ENCODE results near the gene HORMAD2.
"Not testable (repeated sequence)": the region's sequence is repeated elsewhere in the genome, so short reads cannot be mapped to it uniquely, and the experiment has no call there.

HORMAD2 gene

GRCh38 chr22:30057375-30057774, 22.9 kb upstream of the HORMAD2 start:
- DNase-seq = no peak

- DNase-seq = not testable (repeated sequence)
These were observed 20.8 kb upstream of the HORMAD2 start for GRCh38 chr22:30059346-30060020.

- not testable (repeated sequence) for DNase-seq
These were observed 19.2 kb upstream of the HORMAD2 start for GRCh38 chr22:30061094-30061493.

GRCh38 chr22:30062259-30062658, 18.0 kb upstream of the HORMAD2 start:
- no peak for DNase-seq

- no peak for DNase-seq
These were observed 17.3 kb upstream of the HORMAD2 start for GRCh38 chr22:30062950-30063349.

- DNase-seq = no peak
These were observed 16.1 kb upstream of the HORMAD2 start for GRCh38 chr22:30064172-30064571.

GRCh38 chr22:30073743-30074142, 6.5 kb upstream of the HORMAD2 start:
- DNase-seq = no peak

GRCh38 chr22:30074147-30074546, 6.1 kb upstream of the HORMAD2 start:
- no peak for DNase-seq

- DNase-seq = no peak
These were observed 5.3 kb upstream of the HORMAD2 start for GRCh38 chr22:30074994-30075393.

- DNase-seq = no peak
These were observed 2.9 kb upstream of the HORMAD2 start for GRCh38 chr22:30077279-30077880.

- no peak for DNase-seq
These were observed 1.6 kb upstream of the HORMAD2 start for GRCh38 chr22:30078320-30079311.

- DNase-seq = no peak
These were observed 541 bp downstream of the HORMAD2 start for GRCh38 chr22:30080805-30081204.

- DNase-seq = no peak
These were observed 6.2 kb downstream of the HORMAD2 start for GRCh38 chr22:30086496-30086895.

GRCh38 chr22:30087037-30087436, 6.8 kb downstream of the HORMAD2 start:
- DNase-seq = not testable (repeated sequence)

- DNase-seq = no peak
These were observed 7.3 kb downstream of the HORMAD2 start for GRCh38 chr22:30087611-30088010.

GRCh38 chr22:30088468-30088867, 8.2 kb downstream of the HORMAD2 start:
- DNase-seq = no peak

- no peak for DNase-seq
These were observed 9.4 kb downstream of the HORMAD2 start for GRCh38 chr22:30089655-30089974.

GRCh38 chr22:30092686-30093085, 12.4 kb downstream of the HORMAD2 start:
- no peak for DNase-seq

- DNase-seq = no peak
These were observed 14.5 kb downstream of the HORMAD2 start for GRCh38 chr22:30094804-30095203.

GRCh38 chr22:30097861-30098260, 17.6 kb downstream of the HORMAD2 start:
- DNase-seq = no peak

- not testable (repeated sequence) for DNase-seq
These were observed 20.5 kb downstream of the HORMAD2 start for GRCh38 chr22:30100770-30101169.

GRCh38 chr22:30104501-30105156, 24.4 kb downstream of the HORMAD2 start:
- DNase-seq = no peak

GRCh38 chr22:30105483-30105882, 25.2 kb downstream of the HORMAD2 start:
- no peak for DNase-seq

Measured in suppressor macrophage (primary cell).